Uterus (tissue), 2 donors: ENCODE results near the gene C16orf89.

Source experiments
- CTCF ChIP-seq, 4 experiments: fragments of 200-600 bp in 2 of 4; fragments of 450-650 bp in 2 of 4; sonication (generic) in 2 of 4; IDR thresholded peaks; one replicate each; pipeline ENCODE4 v1.5.1; 2016 to 2019; ENCODE audit warnings: antibody characterized with exemption in 4 of 4, mild to moderate bottlenecking in 2 of 4, moderate library complexity in 1 of 4
- POLR2A ChIP-seq, 2 donors: fragments of 450-650 bp; IDR thresholded peaks; one replicate each; pipeline ENCODE4 v1.6.1; 2016; ENCODE audit warnings: antibody characterized with exemption in 2 of 2, mild to moderate bottlenecking in 1 of 2, moderate library complexity in 1 of 2

DNA sequence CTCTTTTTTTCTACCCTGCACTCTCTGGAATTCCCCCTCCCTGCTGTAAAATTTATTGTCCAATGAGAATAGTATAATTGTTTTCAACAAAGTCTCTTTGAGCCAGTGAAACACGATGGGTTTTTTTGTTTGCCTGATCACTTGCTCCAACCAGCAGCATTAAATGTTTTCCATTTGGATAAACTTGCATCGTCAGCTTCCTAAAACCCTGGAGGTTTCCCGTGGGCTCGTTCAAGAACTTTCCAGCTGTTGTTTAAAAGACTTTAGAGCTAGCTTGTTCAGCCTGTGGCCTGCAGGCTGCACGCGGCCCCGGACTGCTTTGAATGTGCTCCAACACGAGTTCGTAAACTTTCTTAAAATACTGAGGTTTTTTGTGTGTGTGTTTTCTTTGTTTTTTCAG lies 47.0 kb downstream of the C16orf89 start:
- TF ChIP-seq CTCF (IDR thresholded peaks at IDR 0.05) (no peak), POLR2A (IDR thresholded peaks at IDR 0.05) (no peak)
